ENCODE data around the gene HDAC9. TPM values are rescaled to one million over a fixed set of nuclear protein-coding genes. Genes with fewer than 3 reads are reported as not detected.

The HDAC9 gene
- total RNA-seq, result under 1 TPM; 0.13 to 0.39 TPM

GRCh38 chr7:18495412-18496340 is at the start of gene HDAC9:
Gene HDAC9 (plus strand): TSS chr7:18495749. CDS start chr7:18496303, 554 bp downstream.

